NK-92 (cell line): Measurements from ENCODE around the gene FAF2.
"Not testable (repeated sequence)": the region's sequence is repeated elsewhere in the genome, so short reads cannot be mapped to it uniquely, and the experiment has no call there.

Experiments
- DNase-seq: peaks from one replicate; lab custom pipeline; 2025; ENCODE audit not compliant: unreplicated experiment; lab: John Stamatoyannopoulos, UW

FAF2 gene

GRCh38 chr5:176418251-176418650, 29.9 kb upstream of the FAF2 start:
- DNase-seq, result no peak

DNA sequence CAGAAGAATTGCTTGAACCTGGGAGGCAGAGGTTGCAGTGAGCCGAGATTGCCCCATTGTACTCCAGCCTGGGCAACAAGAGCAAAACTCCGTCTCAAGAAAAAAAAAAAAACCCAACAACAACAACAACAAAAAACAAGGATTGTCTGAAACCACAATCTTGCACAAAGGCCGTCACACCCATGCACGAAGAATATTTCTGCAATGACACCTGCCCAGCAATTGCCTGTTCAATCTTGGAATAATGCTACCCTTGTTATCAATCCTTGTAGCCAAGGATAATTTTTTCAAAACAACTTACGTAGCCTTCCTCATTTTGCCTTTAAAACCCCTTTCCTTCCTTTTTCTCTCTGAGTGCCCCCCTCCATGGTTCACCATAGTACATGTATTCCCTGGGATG, 28.1 kb upstream of the FAF2 start:
- DNase-seq, result no peak

GRCh38 chr5:176420972-176421544, 27.1 kb upstream of the FAF2 start:
- no peak for DNase-seq

DNA sequence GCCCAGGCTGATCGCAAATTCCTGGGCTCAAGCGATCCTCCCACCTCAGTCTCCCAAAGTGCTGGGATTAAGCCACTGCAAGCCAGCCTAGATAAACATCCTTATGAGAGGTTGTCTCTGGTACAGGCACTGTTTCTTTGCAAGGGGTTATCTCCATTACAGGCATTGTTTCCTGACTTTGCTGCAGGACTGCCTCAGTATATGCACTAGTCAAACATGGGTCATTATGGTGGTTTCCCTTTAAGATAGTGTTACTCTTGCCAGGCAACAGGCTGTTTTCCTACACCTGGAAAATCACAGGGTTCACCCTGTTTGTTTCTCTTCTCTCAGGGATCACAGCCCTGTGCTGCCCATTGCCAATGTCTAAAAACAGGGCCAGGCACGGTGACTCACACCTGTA, 24.0 kb upstream of the FAF2 start:
- DNase-seq, result no peak

GRCh38 chr5:176425138-176425537, 23.0 kb upstream of the FAF2 start:
- no peak for DNase-seq

- DNase-seq, result no peak
These were observed 22.4 kb upstream of the FAF2 start for GRCh38 chr5:176425791-176426190.

DNA sequence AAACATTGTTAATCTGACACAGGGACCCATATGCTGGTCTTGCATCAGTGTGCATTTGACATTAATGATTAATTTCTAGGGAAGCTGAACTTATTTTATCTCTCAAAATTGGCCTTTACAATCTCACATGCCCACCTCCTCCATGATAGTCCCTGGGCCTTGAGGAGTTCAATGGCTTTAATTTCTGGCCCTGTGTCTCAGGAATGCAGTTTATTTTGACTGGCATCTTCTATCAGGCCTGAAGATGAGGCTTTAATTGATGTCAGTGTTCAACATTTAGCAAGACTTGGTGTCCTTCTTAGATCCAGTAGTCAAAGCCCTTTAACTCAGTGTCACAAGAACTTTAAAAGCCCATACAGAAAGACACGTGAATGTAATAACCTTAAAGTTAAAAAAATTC, 21.3 kb upstream of the FAF2 start:
- DNase-seq, result no peak

DNA sequence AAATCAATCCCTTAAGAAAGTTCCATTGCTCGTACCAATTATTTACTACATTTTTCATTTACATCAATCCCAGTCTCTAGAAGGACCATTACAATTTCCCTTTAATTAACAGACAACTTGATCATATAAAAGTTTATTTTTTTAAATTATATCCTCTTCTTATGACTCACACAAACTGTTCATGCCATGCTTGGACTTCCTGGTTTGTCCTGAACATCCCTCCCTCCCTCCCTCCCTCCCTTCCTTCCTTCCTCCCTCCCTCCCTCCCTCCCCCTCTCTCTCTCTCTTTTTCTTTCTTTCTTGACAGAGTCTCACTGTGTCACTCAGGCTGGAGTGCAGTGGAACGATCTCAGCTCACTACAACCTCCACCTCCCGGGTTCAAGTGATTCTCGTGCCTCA, 20.2 kb upstream of the FAF2 start:
- no peak for DNase-seq

- no peak for DNase-seq
These were observed 18.2 kb upstream of the FAF2 start for GRCh38 chr5:176429972-176430371.

GRCh38 chr5:176432707-176433106, 15.5 kb upstream of the FAF2 start:
- no peak for DNase-seq

DNA sequence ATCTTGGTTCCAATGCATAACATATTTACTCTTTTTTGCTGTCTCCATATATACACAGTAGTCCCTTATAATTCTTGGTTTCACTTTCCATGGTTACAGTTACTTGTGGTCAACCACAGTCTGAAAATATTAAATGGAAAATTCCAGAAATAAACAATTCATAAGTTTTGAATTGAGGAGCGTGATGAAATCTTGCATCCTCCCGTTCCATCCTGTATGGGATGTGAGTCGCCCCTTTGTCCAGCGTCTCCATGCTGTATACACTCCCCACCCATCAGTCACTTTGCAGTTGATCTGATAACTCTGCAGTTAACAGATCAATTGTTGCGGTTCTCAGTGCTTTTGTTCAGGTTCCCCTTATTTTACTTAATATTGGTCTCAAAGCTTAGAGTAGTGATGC, 11.5 kb upstream of the FAF2 start:
- no peak for DNase-seq

DNA sequence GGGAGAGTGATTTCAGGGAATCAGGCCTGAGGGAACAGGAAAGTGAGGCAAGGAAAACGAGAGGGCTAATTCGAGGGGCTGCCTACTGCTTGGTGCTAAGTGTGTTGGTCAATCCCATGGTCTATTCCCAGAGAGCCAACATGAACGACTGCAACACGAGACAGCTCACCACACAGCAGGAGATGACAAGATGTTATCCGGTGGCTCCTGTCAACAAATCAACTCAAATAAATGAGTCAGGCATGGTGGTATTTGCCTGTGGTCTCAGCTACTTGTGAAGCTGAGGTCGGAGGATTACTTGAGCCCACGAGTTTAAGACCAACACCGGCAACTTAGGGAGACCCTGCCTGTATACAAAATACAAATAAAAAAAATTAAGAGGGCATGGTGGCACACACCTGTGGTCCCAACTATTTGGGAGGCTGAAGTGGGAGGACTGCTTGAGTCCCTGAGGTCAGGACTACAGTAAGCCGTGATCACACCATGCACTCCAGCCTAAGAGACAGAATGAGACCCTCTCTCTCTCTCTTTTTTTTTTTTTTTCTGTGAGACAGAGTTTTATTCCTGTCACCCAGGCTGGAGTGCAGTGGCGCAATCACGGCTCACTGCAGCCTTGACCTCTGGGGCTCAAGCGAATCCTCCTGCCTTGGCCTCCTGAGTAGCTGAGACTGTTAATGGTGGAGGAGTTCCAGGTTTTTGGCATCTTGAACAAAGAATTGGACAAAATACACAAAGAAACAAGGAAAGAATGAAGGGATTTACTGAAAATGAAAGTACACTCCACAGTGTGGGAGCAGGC, 9.0 kb upstream of the FAF2 start:
- no peak for DNase-seq

- DNase-seq, result no peak
These were observed 7.1 kb upstream of the FAF2 start for GRCh38 chr5:176440927-176441706.

DNA sequence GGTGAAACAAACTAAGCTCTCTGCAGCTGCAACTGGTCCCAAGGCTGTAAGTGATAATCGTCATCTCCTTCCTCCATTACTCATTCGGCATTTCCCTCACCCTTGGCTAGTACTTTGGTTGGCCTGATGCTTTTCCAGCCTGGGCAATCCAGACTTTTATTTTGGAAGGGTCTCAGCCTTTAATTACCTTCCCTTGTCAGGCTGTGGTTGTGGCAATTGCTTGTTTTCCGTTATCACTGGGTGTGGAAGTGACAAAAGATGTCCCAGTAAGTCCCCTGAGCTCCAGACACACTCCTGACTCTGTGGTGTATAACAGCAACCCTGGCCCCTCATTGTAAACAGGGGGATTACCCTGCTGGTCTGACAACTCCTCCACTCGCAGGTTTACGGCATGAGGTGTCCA, 6.3 kb upstream of the FAF2 start:
- DNase-seq, result no peak

DNA sequence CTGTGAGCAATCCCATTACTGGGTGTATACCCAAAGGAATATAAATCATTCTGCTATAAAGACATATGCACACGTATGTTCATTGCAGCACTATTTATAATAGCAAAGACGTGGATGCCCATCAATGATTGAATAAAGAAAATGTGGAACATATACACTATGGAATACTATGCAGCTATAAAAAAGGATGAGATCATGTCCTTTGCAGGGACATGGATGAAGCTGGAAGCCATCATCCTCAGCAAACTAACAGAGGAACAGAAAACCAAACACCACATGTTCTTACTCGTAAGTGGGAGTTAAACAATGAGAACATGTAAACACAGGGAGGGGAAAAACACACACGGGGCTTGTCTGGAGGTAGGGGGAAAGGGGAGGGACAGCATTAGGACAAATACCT, 5.3 kb upstream of the FAF2 start:
- not testable (repeated sequence) for DNase-seq

- no peak for DNase-seq
These were observed 3.4 kb upstream of the FAF2 start for GRCh38 chr5:176444742-176445141.

- DNase-seq, result no peak
These were observed 2.0 kb upstream of the FAF2 start for GRCh38 chr5:176446028-176446665.

GRCh38 chr5:176446884-176447590, 1.1 kb upstream of the FAF2 start:
- no peak for DNase-seq

GRCh38 chr5:176447591-176447977, 601 bp upstream of the FAF2 start:
- no peak for DNase-seq

GRCh38 chr5:176450077-176450476, 1.9 kb downstream of the FAF2 start:
- no peak for DNase-seq
